Ishikawa (cell line): Measurements from ENCODE around the gene ADAMTS12.

Experiments
- CEBPB ChIP-seq: IDR thresholded peaks from 2 replicates; pipeline ENCODE4 v1.6.1; 2012
- CREB1 ChIP-seq: IDR thresholded peaks from 2 replicates; pipeline ENCODE4 v1.6.1; 2012; ENCODE audit warnings: low read depth
- EGR1 ChIP-seq: IDR thresholded peaks from 2 replicates; pipeline ENCODE4 v1.6.1; 2012
- EP300 ChIP-seq: IDR thresholded peaks from 2 replicates; pipeline ENCODE4 v1.6.1; 2012; ENCODE audit warnings: borderline replicate concordance
- FOXM1 ChIP-seq: IDR thresholded peaks from 2 replicates; pipeline ENCODE4 v1.6.1; 2012; ENCODE audit warnings: low read depth, borderline replicate concordance
- NFIC ChIP-seq: IDR thresholded peaks from 2 replicates; pipeline ENCODE4 v1.6.1; 2012
- RAD21 ChIP-seq: IDR thresholded peaks from 2 replicates; pipeline ENCODE4 v1.6.1; 2012; ENCODE audit warnings: low read depth
- TAF1 ChIP-seq: IDR thresholded peaks from 2 replicates; pipeline ENCODE4 v1.6.1; 2012; ENCODE audit warnings: low read depth, mild to moderate bottlenecking
- TCF12 ChIP-seq: IDR thresholded peaks from 2 replicates; pipeline ENCODE4 v1.6.1; 2012; ENCODE audit warnings: low read depth
- TEAD4 ChIP-seq: IDR thresholded peaks from 2 replicates; pipeline ENCODE4 v1.6.1; 2012
- YY1 ChIP-seq: IDR thresholded peaks from 2 replicates; pipeline ENCODE4 v1.6.1; 2012; ENCODE audit warnings: low read depth
- ZBTB7A ChIP-seq: IDR thresholded peaks from 2 replicates; pipeline ENCODE4 v1.6.1; 2012; ENCODE audit warnings: low read depth
- TF ChIP-seq, protein P1 (sequence below): IDR thresholded peaks from 2 replicates; pipeline ENCODE4 v1.6.1; 2012; ENCODE audit warnings: low read depth, mild to moderate bottlenecking
- TF ChIP-seq, protein P2 (sequence below): IDR thresholded peaks from 2 replicates; pipeline ENCODE4 v1.6.1; 2012
- TF ChIP-seq, protein P3 (sequence below): IDR thresholded peaks from 2 replicates; pipeline ENCODE4 v1.6.1; 2012

Gene ADAMTS12

DNA sequence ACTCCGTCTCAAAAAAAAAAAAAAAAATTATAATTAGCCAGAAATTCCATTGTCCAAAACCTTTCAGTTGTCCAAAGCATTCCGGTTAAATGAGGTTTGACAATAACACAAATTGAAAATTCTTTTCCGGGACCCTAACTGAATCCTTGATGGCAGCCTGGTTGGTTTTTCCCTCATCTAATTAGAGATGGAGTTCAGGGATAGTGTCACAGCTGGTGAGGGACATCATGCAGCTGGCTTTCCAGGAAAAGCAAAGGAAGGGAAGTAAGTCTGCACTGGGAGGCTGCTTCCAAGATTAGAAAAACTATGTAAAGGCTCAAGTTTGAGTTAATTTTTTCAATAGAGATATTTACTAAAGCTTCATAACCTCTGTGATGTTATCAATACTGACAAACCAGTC is 195.4 kb downstream of the ADAMTS12 start:
- TF ChIP-seq YY1 (no peak), NFIC (no peak), ZBTB7A (no peak), TCF12 (no peak), CREB1 (no peak), EP300 (no peak), EGR1 (no peak), CEBPB (no peak), TAF1 (no peak)
- TF ChIP-seq, protein P1, sequence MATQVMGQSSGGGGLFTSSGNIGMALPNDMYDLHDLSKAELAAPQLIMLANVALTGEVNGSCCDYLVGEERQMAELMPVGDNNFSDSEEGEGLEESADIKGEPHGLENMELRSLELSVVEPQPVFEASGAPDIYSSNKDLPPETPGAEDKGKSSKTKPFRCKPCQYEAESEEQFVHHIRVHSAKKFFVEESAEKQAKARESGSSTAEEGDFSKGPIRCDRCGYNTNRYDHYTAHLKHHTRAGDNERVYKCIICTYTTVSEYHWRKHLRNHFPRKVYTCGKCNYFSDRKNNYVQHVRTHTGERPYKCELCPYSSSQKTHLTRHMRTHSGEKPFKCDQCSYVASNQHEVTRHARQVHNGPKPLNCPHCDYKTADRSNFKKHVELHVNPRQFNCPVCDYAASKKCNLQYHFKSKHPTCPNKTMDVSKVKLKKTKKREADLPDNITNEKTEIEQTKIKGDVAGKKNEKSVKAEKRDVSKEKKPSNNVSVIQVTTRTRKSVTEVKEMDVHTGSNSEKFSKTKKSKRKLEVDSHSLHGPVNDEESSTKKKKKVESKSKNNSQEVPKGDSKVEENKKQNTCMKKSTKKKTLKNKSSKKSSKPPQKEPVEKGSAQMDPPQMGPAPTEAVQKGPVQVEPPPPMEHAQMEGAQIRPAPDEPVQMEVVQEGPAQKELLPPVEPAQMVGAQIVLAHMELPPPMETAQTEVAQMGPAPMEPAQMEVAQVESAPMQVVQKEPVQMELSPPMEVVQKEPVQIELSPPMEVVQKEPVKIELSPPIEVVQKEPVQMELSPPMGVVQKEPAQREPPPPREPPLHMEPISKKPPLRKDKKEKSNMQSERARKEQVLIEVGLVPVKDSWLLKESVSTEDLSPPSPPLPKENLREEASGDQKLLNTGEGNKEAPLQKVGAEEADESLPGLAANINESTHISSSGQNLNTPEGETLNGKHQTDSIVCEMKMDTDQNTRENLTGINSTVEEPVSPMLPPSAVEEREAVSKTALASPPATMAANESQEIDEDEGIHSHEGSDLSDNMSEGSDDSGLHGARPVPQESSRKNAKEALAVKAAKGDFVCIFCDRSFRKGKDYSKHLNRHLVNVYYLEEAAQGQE, result no peak
- TF ChIP-seq, protein P2, sequence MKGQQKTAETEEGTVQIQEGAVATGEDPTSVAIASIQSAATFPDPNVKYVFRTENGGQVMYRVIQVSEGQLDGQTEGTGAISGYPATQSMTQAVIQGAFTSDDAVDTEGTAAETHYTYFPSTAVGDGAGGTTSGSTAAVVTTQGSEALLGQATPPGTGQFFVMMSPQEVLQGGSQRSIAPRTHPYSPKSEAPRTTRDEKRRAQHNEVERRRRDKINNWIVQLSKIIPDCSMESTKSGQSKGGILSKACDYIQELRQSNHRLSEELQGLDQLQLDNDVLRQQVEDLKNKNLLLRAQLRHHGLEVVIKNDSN, result no peak

- TF ChIP-seq TCF12, result no peak
- TF ChIP-seq EGR1, result no peak
- no peak for TF ChIP-seq CREB1
These were observed 198.8 kb downstream of the ADAMTS12 start for GRCh38 chr5:33692980-33693379.

DNA sequence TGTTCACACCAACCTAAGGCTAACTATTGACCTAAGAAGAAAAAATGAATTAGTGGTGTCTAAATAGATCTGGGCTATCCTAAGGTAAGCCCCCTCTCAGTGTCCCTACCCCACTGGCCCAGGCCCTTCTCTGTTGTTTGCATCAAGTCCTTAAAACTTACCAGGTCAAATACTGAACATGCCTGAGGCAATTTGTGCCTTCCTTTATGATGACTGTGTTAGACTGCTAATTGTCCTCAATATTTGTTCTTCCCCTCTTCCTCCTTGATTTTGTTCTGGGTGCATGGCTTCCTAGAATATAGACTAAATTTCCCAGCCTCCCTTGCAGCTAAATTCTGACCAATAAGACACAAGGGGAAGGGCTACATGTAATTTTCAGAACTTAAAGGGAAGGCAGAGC is 199.9 kb downstream of the ADAMTS12 start:
- TF ChIP-seq EP300 (no peak), CEBPB (no peak), CREB1 (no peak), TEAD4 (no peak), TCF12 (no peak), ZBTB7A (no peak), EGR1 (no peak), TAF1 (no peak), RAD21 (no peak)
- TF ChIP-seq, protein P2, result no peak
- TF ChIP-seq, protein P3, sequence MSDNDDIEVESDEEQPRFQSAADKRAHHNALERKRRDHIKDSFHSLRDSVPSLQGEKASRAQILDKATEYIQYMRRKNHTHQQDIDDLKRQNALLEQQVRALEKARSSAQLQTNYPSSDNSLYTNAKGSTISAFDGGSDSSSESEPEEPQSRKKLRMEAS, result no peak
- TF ChIP-seq, protein P1, result no peak

DNA sequence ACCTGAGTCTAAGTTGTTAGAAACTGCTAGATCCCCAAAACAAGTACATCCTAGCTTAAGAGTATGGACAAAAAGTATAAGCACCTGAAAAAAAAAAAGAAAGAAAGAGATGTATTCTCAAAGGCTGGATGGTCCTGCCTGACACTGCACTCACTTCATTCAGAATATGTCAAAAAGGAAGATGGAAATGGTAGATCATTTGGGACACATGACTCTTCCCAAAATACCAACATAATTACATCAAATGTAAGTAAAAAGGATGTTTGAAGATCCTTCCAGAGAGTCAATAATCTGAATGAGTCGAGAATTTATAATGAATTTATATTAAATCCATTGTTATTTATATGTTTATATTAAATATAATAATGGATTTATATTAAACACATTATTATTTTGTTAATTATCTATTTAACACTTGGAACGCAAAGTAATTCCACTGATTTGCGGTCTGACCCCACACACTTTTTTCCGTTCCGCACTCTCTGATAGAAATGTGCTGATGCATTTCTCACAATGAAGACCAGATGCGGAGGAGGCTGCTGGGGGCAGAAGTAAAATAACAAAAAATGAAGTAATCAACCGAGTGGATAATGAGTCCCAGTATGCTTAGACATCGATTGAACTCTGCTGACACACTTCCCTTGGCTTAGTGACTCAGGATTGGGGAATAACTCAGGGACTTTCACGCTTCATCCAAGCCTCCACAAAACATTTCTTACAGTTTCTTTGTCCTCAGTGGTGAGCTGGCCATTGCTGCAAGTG is 201.2 kb downstream of the ADAMTS12 start:
- TF ChIP-seq TEAD4 (no peak), RAD21 (no peak), YY1 (no peak), TCF12 (no peak), EGR1 (no peak), ZBTB7A (no peak), TAF1 (no peak), CEBPB (no peak), NFIC (no peak), CREB1 (no peak), EP300 (no peak), FOXM1 (no peak)
- TF ChIP-seq, protein P1, result no peak
- TF ChIP-seq, protein P2, result no peak
- TF ChIP-seq, protein P3, result no peak
